Activated CD8-positive, alpha-beta memory T cell treated with anti-CD3 and anti-CD28 coated beads for 36 hours (primary cell): ENCODE results near the gene GID4. TPM values are rescaled to one million over a fixed set of nuclear protein-coding genes. Genes with fewer than 3 reads are reported as not detected.

ENCODE experiments used
- CTCF ChIA-PET: fragments of 350-600 bp; sonication (Branson Sonifier 250); formaldehyde crosslinking; loops from one replicate; lab custom pipeline; 2021; ENCODE audit warnings: antibody characterized with exemption; lab: Charles Lee
- POLR2A ChIA-PET: fragments of 350-600 bp; sonication (Branson Sonifier 250); formaldehyde crosslinking; loops from one replicate; lab custom pipeline; 2021; ENCODE audit warnings: antibody characterized with exemption; lab: Charles Lee
- total RNA-seq, 2 experiments: library from RNA; stranded (reverse); gene quantifications; one replicate each; pipeline ENCODE4 v1.2.3, GENCODE V29; 2021

The GID4 gene
- total RNA-seq, 2 experiments from 2014 or later = 11.0 to 11.4 TPM

DNA sequence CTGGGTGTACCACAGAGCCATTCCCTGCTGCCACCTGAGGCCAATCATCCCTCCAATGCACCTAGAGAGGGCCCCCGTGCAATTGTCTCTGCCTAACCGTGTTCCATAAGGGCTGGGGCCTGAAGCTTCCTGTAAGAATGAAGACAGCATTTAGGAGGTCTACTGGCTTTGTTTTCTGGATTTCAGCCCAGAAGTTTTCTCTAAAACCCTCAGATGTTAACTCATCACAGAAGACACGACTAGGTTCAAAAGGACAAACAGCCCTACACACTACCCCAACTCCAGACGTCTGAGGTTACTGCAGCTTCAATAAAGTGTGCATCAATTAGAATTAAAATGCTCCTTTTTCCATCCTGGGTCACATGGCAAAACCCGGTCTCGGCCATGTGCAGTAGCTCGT, 37.7 kb downstream of the GID4 start:
- ChIA-PET CTCF (no interaction called here), POLR2A (no interaction called here)

GRCh38 chr17:18079543-18079942, 40.3 kb downstream of the GID4 start:
- ChIA-PET POLR2A (no interaction called here), CTCF (no interaction called here)

GRCh38 chr17:18084256-18084655, 45.0 kb downstream of the GID4 start:
- ChIA-PET POLR2A (no interaction called here), CTCF (no interaction called here)

DNA sequence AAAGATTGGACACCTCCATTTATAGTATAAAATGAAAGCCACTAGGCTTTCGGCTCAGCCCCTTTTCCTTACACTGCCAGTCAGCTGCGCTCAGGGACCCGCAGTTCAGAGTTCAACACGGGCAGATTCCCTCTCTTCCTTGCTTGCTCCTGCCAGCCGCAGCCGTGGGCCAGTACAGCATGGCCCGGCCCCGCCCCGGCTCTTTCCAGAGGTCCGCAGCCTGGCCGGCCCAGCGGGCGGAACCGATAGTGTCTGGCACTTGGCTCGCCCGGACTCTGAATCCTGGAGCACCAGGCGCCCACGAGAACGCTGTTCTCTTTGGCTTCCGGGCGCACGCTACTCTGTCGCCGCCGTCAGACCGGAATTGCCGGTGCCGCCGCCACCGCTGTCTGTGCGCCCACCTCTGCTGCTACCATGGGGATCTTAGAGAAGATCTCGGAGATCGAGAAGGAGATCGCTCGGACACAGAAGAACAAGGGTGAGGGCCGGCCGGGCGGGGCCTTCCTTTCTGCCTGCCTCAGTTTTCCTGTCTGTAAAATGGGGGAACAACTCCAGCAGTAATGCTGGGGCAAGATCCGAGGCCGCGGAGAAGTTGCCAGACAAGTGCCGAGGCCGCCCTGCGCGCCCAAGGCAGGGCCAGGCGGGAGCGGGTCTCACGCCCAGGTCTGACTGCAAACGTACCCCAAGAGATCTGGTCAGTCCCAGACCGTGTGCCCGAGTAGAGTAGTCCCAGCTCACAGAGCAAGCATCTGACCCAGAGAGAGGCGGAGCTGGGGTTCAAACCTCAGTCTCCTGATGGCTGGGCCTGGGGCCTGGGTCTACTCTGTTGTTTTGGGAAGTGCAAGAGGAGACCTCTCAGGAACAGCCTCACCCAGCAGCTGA, 48.6 kb downstream of the GID4 start, which contains the start of gene DRG2:
DRG2 (plus strand) TSS at position 339 of the 882 bp plus-strand sequence; CDS start at position 415, 76 bp downstream.
- ChIA-PET CTCF (interaction anchor here (1.9 kb wide), 1 partner anchor 17 kb away, joined by 4 read pairs; no protein-coding TSS in a partner anchor), POLR2A (no interaction called here)

- POLR2A ChIA-PET = no interaction called here
Observed at GRCh38 chr17:18089613-18090012, 50.4 kb downstream of the GID4 start.

GRCh38 chr17:18093616-18094408, 54.6 kb downstream of the GID4 start:
- ChIA-PET CTCF (interaction anchor here (0.6 kb wide), 1 partner anchor 118 kb away, joined by 3 read pairs; no protein-coding TSS in a partner anchor), POLR2A (no interaction called here)

More at GRCh38 chr17:18089613-18090012, 50.4 kb downstream of the GID4 start:
- CTCF ChIA-PET = no interaction called here

DNA sequence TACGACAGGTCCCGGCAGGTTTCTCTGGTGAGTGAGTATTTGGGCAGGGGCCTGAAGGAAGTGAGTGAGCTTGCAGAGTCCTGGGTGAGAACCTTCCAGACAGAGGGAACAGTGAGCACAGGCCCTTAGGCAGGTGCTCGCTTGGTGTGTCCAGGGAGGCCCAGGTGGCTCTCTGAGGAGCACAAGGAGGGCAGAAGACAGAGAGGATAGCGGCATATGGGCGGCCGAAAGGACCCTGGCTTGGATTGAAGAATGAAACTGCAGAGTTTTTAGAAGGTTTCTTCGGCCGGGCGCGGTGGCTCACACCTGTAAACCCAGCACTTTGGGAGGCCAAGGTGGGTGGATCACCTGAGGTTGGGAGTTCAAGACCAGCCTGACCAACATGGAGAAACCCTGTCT, 55.2 kb downstream of the GID4 start:
- ChIA-PET POLR2A (no interaction called here), CTCF (no interaction called here)

GRCh38 chr17:18099516-18099915, 60.3 kb downstream of the GID4 start:
- ChIA-PET POLR2A (no interaction called here), CTCF (no interaction called here)

DNA sequence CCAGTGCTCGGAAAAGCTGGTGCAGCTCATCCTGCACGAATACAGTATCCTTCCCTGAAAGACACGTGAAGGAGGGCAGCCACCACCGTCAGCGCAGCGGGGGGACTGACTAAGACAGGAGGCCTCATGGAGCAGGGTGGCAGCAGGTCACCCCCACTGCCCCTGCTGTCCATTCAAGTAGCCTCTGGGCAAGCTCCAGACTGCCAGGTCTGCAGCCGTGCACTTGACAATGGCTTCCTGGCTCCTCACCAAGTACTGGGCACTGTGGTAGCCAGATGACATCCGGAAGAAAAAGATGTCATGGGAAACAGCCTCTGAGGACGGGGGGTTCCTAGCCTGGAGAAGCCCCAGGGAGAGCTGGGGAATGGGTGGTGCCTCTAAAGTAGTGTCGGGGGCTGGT, 61.4 kb downstream of the GID4 start:
- POLR2A ChIA-PET = no interaction called here
- CTCF ChIA-PET = no interaction called here

- ChIA-PET CTCF (no interaction called here), POLR2A (no interaction called here)
Observed at GRCh38 chr17:18101828-18102227, 62.6 kb downstream of the GID4 start.

- POLR2A ChIA-PET = no interaction called here
Observed at GRCh38 chr17:18102640-18103039, 63.4 kb downstream of the GID4 start.

GRCh38 chr17:18105027-18105426, 65.8 kb downstream of the GID4 start:
- ChIA-PET CTCF (interaction anchor here (0.6 kb wide), 1 partner anchor 70 kb away, joined by 4 read pairs; no protein-coding TSS in a partner anchor), POLR2A (interaction anchor here (0.5 kb wide), 1 partner anchor 18 kb away, joined by 5 read pairs; no protein-coding TSS in a partner anchor)

More at GRCh38 chr17:18102640-18103039, 63.4 kb downstream of the GID4 start:
- CTCF ChIA-PET = no interaction called here

GRCh38 chr17:18105595-18105994, 66.4 kb downstream of the GID4 start:
- ChIA-PET POLR2A (no interaction called here), CTCF (interaction anchor here (0.6 kb wide), 1 partner anchor 70 kb away, joined by 4 read pairs; no protein-coding TSS in a partner anchor)

DNA sequence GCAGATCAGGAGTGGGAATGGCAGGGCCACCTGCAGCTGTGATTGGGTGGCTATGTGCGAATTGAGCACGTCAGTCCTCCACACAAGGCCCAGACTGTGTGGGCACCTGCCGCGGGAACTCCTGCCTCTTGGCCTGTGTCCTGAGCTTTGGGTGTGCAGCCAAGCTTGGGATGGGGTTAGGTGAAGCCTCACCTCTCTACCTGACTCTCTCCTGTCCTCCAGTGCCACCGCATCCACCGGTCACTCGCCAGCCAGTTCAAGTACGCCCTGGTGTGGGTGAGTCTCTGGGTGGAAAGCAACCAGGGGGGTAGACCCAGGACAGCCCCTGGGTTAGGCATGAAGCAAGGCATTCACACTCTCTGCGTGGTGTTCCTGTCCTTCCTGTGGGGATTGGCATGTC, 67.0 kb downstream of the GID4 start:
- ChIA-PET CTCF (no interaction called here), POLR2A (no interaction called here)

DNA sequence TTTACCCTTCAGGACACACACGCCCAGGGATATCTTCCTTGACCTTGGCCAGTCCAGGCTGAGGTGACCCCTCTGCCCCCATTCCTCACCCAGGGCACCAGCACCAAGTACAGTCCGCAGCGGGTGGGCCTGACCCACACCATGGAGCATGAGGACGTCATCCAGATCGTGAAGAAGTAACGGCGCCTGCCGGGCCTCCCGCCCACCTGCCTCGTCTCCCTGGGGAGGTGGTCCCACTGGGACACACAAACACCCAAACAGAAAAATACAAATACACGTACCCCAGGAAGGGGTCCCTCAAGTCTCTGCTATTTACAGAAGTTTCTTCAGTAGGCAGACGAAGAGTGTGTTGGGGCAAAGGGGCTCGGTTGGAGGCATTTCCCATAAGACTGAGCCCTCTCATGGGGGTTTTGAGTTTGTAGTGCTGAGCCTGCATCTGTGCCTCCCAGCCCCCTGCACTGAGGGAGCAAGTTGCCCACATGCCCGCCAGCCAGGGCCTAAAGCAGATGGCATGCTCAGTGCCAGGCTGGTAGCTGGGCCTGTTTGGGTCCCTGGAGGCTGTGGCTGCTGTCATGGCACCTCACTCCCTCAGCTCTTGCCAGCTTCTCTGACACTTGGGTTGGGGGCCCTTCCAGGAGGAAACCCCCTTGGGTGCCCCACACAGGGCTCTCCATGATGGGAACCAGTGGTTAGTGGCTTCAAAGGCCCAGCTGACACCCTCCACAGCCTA, 68.0 kb downstream of the GID4 start:
- CTCF ChIA-PET = no interaction called here
- POLR2A ChIA-PET = no interaction called here

DNA sequence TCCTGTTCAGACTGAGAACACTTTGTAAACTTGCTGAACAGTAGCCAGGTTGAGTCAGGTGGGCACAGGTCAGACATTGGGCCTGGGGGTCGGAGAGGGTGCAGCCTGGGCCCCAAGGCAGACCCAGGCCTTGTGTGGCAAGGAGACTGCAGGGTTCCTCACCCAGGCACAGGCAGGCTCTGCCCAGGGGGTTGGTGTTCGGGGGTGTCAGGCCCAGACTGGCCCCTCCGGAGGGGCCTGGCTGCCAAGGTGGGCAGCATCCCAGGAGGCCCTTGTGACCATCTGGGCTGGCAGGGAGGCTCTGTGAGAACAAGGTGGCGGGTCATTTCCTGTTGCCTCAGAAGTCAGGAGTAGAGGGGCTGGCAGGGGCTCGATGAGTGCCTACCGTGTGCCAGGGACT, 68.8 kb downstream of the GID4 start:
- ChIA-PET CTCF (no interaction called here), POLR2A (no interaction called here)

- CTCF ChIA-PET = interaction anchor here (1.0 kb wide), 1 partner anchor 108 kb away, joined by 3 read pairs; no protein-coding TSS in a partner anchor
Observed at GRCh38 chr17:18108401-18109312, 69.4 kb downstream of the GID4 start, which contains the start of gene MYO15A. Gene MYO15A, plus strand, starts transcription at chr17:18108756. Its CDS starts 10,045 bp downstream, at chr17:18118801.

DNA sequence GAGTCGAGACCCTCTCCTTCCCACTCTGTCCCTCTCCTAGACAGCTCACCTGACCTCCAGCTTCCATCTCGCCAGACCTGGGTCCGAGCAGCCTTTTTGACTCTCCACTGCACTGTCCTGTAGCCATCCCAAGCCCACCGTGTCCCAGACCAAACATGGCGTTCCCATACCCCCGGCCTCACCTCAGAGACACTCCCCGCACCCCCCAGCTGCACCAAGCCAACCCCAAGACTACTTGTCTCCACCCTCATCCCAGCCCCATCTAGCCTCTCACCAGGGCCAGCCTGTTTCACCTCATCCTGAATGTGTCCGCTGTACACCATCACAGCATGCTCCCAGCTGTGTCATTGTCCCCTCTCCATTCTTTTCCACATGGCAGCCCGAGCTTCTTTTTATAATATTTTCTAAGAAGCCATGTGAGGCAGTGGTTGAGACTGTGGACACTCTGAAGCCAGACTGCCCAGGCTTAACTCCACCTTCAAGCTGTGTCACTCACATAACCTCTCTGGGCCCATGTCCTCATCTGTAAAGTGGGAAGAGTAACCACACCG, 70.8 kb downstream of the GID4 start:
- POLR2A ChIA-PET = no interaction called here
- CTCF ChIA-PET = interaction anchor here (1.0 kb wide), 1 partner anchor 107 kb away, joined by 3 read pairs; no protein-coding TSS in a partner anchor

More at GRCh38 chr17:18108401-18109312, 69.4 kb downstream of the GID4 start, which contains the start of gene MYO15A:
- POLR2A ChIA-PET = no interaction called here
